HG03575 (cell line): ENCODE measurements around the gene SH3BP2.

Experiments
- ATAC-seq: cut with Tn5 transposase; IDR thresholded peaks from one replicate; pipeline ENCODE4 v1.9.1; 2021; ENCODE audit not compliant: unreplicated experiment, insufficient number of reproducible peaks, low FRiP score; ENCODE audit errors: extremely low read depth

The SH3BP2 gene

GRCh38 chr4:2886161-2886560, 93.3 kb downstream of the SH3BP2 start:
- no peak for ATAC-seq

GRCh38 chr4:2886622-2887021, 93.7 kb downstream of the SH3BP2 start:
- no peak for ATAC-seq

GRCh38 chr4:2887343-2887742, 94.5 kb downstream of the SH3BP2 start:
- ATAC-seq = no peak

- ATAC-seq = no peak
Measured at GRCh38 chr4:2888886-2889285, 96.0 kb downstream of the SH3BP2 start.
